ENCODE measurements around the gene PPM1L. TPM values are rescaled to one million over a fixed set of nuclear protein-coding genes. Genes with fewer than 3 reads are reported as not detected.
A peak's percentile ranks its signal among the peaks of the same experiment; 100 is the strongest.

The PPM1L gene
- total RNA-seq, 4 donors from 2014 or later = 3.2 to 27.9 (median 16.4) TPM

DNA sequence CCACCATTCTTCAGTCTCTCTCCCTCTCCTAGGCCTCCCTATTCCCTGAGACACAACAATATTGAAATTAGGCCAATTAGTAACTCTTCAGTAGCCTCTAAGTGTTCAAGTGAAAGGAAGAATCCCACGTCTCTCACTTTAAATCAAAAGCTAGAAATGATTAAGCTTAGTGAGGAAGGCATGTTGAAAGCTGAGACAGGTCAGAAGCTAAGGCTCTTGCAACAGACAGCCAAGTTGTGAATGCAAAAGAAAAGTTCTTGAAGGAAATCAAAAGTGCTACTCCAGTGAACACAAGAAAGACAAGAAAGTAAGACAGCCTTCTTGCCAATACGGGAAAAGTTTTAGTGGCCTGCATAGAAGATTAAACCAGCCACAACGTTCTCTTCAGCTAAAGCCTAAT, 41.3 kb downstream of the PPM1L start:
- Histone ChIP-seq H3K9me3 (no peaks in the 10 kb centered on the region), H3K4me3 (no peak overlapping the region), H3K27me3 (no peaks in the 10 kb centered on the region), H3K36me3 (no peaks in the 10 kb centered on the region), H3K4me1 (no peaks in the 10 kb centered on the region), H3K27ac (no peak overlapping the region)
- DNase-seq = no peak
- intact Hi-C loops (cut with DNase I; ENCODE audit: low total_unique reads) = no loop called here
- TF ChIP-seq POLR2A (IDR thresholded peaks at IDR 0.05) = no peak
- TF ChIP-seq, protein P1, sequence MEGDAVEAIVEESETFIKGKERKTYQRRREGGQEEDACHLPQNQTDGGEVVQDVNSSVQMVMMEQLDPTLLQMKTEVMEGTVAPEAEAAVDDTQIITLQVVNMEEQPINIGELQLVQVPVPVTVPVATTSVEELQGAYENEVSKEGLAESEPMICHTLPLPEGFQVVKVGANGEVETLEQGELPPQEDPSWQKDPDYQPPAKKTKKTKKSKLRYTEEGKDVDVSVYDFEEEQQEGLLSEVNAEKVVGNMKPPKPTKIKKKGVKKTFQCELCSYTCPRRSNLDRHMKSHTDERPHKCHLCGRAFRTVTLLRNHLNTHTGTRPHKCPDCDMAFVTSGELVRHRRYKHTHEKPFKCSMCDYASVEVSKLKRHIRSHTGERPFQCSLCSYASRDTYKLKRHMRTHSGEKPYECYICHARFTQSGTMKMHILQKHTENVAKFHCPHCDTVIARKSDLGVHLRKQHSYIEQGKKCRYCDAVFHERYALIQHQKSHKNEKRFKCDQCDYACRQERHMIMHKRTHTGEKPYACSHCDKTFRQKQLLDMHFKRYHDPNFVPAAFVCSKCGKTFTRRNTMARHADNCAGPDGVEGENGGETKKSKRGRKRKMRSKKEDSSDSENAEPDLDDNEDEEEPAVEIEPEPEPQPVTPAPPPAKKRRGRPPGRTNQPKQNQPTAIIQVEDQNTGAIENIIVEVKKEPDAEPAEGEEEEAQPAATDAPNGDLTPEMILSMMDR (IDR thresholded peaks at IDR 0.05) = no peak

DNA sequence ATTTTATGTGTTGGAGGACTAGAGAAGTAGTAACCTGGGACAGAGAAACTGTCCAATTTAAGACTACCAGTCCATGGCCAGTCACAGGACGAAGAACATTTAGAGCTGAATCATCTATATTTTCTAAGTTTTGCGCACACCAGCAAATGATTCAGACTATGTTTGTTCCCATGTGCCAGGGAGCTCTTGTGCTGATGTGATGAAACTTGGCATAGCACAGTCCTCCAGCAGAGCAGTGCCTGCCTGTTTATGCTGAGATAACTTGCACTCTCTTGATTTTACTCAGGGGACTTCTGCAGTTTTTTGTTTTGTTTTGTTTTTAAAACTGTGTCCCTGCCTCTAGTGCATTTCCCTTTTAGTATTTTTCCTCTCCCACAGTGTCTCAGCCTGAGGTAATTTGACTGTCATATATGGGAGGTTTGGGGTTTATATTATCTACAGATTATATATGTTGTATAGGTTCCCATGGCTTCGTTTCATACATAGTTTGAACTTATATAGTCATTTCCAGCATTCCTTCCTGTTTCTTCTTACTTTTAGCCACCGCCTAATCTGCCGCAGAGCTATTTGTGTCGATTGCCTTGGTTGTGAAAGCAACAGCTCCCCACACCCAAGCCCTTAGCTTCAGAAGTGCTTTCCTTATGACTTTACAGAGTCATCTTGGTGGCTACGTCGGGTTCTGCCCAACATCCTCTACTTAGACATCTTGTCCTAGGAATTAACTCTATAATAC, 45.5 kb downstream of the PPM1L start:
- no peaks in the 10 kb centered on the region for H3K36me3 ChIP-seq
- peak in 1 of 2 donors; percentile 24 for DNase-seq
- no peak overlapping the region for H3K4me3 ChIP-seq
- no peak for TF ChIP-seq POLR2A (IDR thresholded peaks at IDR 0.05)
- H3K9me3 ChIP-seq = no peaks in the 10 kb centered on the region
- H3K4me1 ChIP-seq = peaks cover 0 to 4% of the 10 kb centered on the region in 2 donors
- no peaks in the 10 kb centered on the region for H3K27me3 ChIP-seq
- H3K27ac ChIP-seq = peak overlapping the region; percentile 30 to 56
- intact Hi-C loops (cut with DNase I; ENCODE audit: low total_unique reads) = no loop called here

DNA sequence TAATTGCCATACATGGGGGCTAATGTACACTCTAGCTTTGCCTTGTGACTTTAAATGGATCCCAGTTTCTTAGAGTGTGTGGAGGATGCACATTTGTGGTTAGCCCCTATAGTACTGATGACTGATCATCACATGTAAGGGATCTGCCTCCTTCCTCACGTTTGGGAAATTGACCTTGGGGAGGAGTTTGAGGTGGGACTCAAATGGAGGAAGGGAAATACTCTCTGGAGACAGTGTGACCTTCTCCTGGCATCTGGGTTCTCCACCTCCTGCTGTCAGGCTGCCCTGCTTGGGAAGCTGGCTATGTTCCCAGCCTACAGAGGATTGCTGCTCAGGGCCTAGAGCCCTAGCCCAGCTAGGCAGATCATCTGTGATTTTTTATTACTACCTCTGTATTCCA, 48.7 kb downstream of the PPM1L start:
- TF ChIP-seq, protein P1 (IDR thresholded peaks at IDR 0.05) = no peak
- TF ChIP-seq POLR2A (IDR thresholded peaks at IDR 0.05) = no peak
- no peaks in the 10 kb centered on the region for H3K9me3 ChIP-seq
- H3K27me3 ChIP-seq = no peaks in the 10 kb centered on the region
- peaks cover 0 to 4% of the 10 kb centered on the region in 2 donors for H3K4me1 ChIP-seq
- H3K27ac ChIP-seq = no peak overlapping the region
- H3K4me3 ChIP-seq = no peak overlapping the region
- intact Hi-C loops (cut with DNase I; ENCODE audit: low total_unique reads) = no loop called here
- DNase-seq = peak in 1 of 2 donors; percentile 23
- H3K36me3 ChIP-seq = no peaks in the 10 kb centered on the region

DNA sequence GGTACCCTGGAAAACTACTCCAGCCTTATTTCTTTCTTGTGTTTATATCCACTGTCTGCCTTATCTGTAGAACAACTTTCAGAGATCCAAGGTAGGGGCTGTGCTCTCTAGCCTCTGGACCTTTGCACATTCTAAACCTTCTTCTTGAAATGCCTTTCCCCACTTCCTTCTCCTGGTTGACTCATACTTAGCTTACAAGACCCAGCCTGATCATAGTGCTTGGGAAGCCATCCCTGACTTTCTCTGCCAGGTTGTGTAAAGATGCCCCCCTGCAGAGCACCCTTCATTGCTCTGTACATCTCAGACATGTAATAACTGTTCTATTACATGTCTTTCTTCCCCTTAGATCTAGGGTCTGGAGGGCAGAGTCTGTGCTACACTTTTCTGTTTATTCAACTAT, 50.1 kb downstream of the PPM1L start:
- intact Hi-C loops (cut with DNase I; ENCODE audit: low total_unique reads) = no loop called here

DNA sequence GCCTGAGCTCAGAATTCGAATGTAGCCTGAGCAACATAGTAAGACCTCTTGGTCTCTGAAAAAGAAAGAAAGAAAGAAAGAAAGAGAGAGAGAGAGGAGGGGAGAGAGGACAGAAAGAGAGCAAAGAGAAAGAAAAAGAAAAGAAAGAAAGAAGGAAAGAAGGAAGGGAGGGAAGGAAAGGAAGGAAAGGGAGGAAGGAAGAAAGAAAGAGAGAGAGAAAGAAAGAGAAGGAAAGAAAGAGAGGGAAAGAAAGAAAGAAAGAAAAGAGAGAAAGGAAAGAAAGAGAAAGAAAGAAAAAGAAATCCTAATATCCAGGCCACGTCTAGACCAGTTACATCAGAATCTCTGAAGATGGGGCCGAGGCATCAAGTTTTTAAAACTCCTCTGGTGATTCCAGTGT, 50.7 kb downstream of the PPM1L start:
- peaks cover 0 to 4% of the 10 kb centered on the region in 2 donors for H3K4me1 ChIP-seq
- H3K36me3 ChIP-seq = no peaks in the 10 kb centered on the region
- no peak overlapping the region for H3K27ac ChIP-seq
- TF ChIP-seq, protein P1 (IDR thresholded peaks at IDR 0.05) = no peak
- TF ChIP-seq POLR2A (IDR thresholded peaks at IDR 0.05) = no peak
- intact Hi-C loops (cut with DNase I; ENCODE audit: low total_unique reads) = no loop called here
- no peak overlapping the region for H3K4me3 ChIP-seq
- no peaks in the 10 kb centered on the region for H3K27me3 ChIP-seq
- DNase-seq = no peak
- H3K9me3 ChIP-seq = no peaks in the 10 kb centered on the region

More for the DNA sequence above, 50.1 kb downstream of the PPM1L start:
- Histone ChIP-seq H3K4me3 (no peak overlapping the region), H3K4me1 (peaks cover 0 to 4% of the 10 kb centered on the region in 2 donors), H3K9me3 (no peaks in the 10 kb centered on the region), H3K36me3 (no peaks in the 10 kb centered on the region), H3K27me3 (no peaks in the 10 kb centered on the region), H3K27ac (no peak overlapping the region)
- TF ChIP-seq POLR2A (IDR thresholded peaks at IDR 0.05) = no peak
- TF ChIP-seq, protein P1 (IDR thresholded peaks at IDR 0.05) = no peak
- no peak for DNase-seq
